Dermis blood vessel endothelial cell (primary cell): Measurements from ENCODE around the gene SEMA6B. TPM values are rescaled to one million over a fixed set of nuclear protein-coding genes. Genes with fewer than 3 reads are reported as not detected.

Source experiments
- DNase-seq: peaks from one replicate; pipeline ENCODE4 v3.0.0; 2010
- total RNA-seq: library from RNA; depleted of rRNA; stranded (reverse); fragments of >200 nt; gene quantifications from 2 replicates; pipeline ENCODE4 v1.2.3, GENCODE V29; 2014

The SEMA6B gene
- total RNA-seq, 1 donor from 2014 or later, result 143 TPM

DNA sequence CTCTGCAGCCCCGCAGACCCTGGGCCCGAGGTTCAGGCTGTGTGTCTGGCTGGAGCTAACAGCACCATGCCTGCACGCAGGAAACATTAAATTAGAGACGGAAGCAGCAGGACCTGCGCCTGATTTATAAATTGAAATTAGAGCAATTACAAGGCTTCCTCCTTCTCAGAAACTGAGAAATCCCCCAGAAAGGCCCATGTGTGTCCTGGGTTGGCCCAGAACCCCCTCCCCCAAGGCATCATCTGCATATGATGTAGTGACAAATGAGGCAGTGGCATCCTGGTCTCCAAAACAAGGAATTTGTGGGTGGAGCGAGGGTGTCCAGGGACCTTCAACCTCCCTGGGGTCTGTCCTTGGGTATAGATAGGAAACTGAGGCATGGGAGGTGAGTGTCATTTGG, 27.2 kb upstream of the SEMA6B start:
- DNase-seq, result no peak

DNA sequence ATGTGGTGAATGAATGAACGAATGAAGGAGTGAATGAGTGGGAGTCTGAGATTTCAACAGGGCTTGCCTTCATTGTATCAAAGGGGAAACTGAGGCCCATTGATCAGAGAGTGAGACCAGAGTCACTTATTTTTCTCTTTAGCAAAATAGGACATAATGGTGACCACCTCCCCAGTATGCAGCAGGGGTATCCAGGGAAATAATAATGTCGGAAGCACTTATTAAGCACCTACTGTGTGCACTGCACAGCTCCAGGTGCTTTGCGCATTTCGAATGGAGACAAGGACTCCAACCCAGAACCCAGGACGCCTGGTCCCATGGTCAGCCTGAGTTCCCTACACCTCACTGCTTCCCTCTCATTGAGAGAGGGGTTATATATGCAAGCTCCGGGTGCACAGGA, 26.8 kb upstream of the SEMA6B start:
- DNase-seq, result no peak

DNA sequence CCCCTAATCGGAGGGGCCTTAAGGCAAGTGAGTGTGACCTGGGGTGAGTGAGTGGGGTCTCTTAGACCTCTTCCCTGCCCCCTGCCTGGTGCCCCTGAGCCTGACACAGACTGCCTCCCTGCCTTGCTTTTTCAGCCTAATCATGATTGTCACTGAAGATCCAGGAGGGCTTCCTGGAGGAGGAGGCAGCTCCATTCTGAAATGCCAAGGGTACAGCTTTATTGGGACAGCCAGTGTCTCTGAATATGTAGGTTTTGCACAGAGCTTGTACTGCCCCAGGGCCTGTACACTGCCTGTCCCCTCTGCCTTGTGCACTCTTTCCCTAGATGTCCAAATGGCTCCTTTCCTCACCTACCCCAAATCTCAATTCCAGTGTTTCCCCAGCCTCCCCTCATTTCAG, 26.1 kb upstream of the SEMA6B start:
- no peak for DNase-seq

DNA sequence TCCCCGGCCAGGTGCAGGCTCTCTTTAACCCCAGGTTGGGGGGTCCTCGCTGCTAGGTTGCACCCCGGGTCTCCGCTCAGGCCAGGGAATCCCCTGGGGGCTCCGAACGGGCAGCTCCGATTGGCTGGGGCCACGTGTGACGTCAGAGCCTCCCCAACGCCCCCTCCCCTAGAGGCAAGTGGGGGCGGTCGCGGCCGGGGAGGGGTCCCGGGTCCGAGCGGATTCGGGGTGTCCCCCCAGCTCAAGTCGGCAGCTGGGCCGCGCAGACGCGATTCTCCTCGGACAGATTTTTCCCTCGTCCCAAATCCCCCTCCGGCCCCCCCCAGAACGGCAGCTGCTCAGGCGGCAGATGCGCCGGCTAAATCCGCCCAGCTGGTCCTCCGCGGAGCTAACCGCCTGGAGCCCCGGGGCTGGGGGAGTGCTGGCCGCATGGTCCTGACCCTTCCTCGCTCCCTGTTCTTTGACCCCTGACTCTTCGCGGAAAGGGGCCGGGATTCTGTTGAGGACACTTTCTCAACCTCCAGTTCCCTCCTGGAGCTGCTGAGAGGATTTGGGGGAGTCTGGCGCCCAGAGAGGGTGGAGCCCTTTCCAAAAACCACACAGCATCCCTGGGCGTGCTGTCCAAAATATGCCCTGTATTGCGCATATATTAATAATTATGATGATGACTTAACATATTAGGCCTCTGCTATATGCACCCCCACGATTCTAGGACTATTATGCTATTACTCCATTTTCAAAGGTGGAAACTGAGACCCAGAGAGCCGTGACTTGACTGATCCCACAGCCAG, 25.4 kb upstream of the SEMA6B start:
- DNase-seq, result no peak

GRCh38 chr19:4583961-4584669, 24.6 kb upstream of the SEMA6B start:
- peak; percentile 69 for DNase-seq

DNA sequence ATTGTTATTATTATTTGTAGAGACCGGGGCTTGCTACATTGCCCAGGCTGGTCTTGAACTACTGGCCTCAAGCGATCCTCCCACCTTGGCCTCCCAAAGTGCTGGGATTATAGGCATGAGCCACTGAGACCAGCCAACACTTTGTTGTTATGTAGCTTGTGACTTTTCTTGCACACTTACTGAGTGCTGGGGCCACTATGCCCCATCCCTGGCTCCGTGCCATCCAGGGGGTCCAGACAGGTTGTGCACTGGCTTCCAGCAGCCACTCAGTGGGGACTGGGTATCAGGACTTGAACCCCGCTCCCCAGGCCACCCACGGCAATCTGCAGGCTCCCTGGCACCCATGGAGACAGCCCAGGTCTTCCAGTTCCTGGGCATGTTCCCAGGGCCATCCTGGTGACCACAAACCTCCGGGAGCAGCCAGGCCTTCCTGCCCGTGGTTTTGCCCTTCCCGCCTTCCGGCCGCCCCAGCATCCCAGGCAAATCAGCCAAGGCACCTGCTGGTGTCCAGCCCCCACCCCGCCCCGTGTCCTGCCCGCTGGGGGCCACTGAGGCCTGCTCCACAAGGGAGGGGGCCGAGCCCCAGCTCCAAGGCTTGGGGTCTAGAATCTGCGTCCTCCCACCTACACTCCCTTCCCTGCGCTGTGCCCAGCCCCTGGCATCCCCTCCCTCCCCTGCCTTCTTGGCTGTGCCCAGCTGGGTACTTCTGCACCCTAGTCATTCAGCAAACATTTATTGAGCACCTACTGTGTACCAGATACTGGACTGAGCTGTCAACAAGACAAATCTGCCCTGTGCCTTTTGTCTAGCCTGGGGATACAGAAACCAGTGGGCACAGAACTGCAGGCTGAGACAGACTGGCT, 23.7 kb upstream of the SEMA6B start:
- DNase-seq, result no peak

GRCh38 chr19:4581666-4582553, 22.4 kb upstream of the SEMA6B start:
- peak; percentile 75 for DNase-seq

DNA sequence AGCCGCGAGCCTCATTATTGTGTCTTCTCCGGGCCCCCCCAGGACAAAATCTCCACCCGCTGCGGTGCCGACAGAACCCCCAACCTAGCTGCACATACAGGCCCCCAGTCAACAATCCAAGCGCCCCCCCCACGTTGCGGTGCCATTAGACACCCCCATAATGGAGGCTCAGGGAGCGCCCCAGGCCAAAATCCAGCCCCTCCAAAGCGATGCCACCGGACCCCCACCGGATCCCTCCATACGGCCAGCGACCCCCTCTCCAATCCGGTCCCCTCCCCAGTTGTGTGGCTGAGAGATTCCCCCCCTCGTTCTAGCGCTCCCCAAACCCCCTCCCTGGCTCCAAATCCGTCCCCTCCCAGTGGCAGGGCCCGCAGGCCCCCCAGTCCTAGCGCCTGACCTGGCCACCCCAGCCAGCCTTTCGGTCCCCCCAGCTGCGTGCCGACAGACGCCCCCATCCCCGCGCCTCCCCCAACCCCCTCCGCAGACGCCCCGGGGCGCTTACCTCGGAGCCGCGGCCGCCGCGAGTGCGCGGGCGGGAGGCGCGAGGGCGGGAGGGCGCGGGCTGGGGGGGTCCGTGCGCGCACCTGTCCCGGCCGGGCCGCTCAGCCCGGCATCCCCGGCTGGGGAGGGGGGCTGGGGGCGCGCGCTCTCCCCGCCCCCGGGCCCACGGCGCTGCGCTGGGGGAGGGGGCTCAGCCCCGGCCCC, 21.6 kb upstream of the SEMA6B start:
- DNase-seq, result no peak

- peak; percentile 66 for DNase-seq
These were observed 20.8 kb upstream of the SEMA6B start for GRCh38 chr19:4580021-4580901.

DNA sequence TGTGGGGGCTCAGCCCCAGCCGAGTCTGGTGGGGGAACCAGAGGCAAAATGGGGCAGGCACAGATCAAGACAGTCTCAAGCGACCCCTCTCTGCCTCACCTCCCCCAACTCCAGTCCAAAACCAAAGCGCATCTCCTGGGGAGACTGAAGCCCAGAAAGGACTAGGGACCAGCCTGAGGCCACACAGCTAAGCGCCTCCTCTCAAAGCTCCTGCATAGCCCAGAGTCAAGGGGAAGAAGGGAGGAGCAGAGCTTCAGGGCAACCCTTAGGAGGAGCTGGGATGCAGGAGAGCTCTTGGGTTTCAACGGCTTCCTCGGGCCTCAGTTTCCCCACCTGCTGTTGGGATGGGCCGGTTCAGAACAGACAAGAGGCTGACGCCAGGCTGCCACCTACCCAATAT, 19.9 kb upstream of the SEMA6B start:
- no peak for DNase-seq

DNA sequence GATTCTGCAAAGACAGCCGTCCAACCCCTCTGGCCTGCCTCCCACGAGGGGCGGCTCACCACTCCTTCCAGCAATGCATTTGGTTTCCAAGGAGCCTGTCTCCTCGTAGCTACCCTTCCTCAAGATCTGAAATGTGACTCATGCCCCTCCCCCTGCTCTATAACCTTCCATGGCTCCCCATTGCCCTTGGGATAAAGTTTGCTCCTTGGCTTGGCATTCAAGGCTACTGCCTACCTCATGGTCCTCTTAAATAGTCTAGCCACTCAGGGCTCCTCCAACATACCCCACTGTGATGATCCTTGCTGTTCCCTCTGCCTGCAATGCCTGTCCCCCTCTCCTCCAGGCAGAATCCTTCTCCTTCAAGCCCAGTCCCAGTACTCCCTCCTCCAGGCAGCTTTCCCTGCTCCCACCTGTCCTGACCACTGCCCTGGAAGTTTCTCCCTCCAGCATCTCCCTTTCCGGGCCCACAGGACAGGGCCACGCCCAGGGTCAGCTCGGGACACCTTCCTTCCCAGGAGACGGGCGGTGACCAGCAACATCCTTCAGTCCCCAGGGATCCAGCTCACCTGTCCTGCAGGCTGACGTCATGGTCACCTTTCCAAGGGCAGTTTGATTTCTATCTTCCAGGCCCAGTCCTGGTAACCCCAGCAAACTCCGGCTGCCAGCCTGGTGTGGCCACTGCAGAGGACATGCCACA, 19.2 kb upstream of the SEMA6B start:
- no peak for DNase-seq

- DNase-seq, result no peak
These were observed 17.7 kb upstream of the SEMA6B start for GRCh38 chr19:4577020-4577782.

- DNase-seq, result peak; percentile 88
These were observed 16.8 kb upstream of the SEMA6B start for GRCh38 chr19:4576016-4576933.

DNA sequence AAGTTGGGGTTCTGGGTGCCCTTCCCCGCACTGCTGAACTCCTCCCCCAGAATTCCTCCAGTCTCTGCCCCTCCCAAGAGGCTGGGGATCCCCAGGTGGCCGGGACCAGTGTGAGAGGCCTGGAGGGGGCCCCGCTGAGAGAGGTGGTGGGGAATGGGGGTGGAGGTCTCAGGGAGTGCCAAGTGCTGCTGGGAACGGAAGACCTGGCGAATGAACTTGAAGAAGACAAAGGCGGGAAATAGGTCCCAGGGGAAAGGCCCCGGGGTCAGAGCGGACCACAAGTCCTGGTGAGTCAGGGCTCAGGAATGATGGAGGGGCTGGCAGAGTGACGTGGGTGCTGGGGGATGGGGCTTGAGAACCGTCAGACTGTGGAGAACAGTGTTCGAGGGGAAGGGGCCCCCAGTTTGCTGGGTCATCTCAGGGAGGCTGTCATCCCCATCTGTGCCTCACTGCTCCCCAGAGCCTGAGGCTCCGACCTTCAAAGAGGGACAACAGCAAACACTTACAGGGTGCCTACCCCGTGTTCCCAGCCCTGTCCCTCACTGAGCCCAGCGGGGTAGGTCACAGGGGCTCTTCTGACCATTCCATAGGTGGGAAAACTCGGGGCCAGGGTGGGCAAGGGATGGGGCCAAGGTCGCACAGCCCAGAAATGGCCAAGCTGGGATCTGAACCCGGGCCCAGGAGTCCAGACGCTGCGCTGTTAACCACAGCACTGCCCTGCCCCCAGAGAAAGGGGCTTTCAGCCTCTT, 16.0 kb upstream of the SEMA6B start:
- peak; percentile 100 for DNase-seq

DNA sequence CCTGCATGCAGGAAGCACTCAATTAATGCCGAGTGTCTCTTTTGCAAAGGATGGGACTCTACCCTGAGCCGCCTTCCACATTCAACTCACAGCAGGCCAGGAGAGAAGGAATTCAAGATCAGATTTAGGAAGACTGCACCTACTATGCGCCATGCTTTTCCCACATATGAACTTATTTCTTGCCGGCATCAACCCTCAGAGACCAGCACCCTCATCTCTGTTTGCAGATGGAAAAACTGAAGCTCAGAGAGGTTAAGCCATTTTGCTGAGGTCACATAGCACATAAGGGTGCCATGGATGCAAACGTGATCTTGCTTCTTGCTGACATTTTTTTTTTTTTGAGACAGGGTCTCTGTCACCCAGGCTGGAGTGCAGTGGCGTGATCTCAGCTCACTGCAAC, 14.2 kb upstream of the SEMA6B start:
- no peak for DNase-seq

DNA sequence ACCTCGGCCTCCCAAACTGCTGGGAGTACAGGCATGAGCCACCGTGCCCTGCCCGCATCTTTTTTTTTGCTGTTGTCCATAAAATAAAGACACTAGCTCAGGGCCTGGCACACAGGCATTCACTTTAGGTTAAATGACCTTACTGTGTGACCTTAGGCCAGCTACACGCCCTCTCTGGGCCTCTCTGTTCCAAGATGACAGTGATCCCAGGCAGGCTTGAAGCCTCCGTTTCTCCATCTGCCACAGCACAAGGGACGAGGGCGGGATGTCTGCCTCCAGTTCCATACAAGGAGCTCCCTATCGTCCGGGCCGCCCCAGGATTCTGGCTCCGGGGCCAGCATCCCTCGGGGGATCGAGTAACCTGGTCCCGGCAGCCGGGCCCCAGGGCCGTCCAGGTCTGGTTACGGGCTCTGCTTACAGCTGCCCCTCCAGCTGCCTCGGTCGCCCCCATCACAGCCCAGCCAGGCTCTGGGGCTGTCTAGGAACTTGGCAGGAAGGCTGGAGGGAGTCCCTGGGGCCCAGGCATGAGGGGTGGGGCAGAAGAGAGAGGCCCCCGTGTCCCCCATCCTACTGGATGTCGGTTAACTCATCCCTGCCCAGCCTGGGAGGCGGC, 11.9 kb upstream of the SEMA6B start:
- no peak for DNase-seq

GRCh38 chr19:4570916-4571304, 11.4 kb upstream of the SEMA6B start:
- DNase-seq, result no peak
